GM19239 (cell line): Measurements from ENCODE around the gene DNLZ.
"Not testable (repeated sequence)": the region's sequence is repeated elsewhere in the genome, so short reads cannot be mapped to it uniquely, and the experiment has no call there.

Experiments
- DNase-seq: peaks from one replicate; pipeline ENCODE4 v3.0.0; 2011; ENCODE audit warnings: low spot score; ENCODE audit not compliant: insufficient read length
- FAIRE-seq: peaks from 2 replicates; lab custom pipeline; 2011; peaks lifted over from hg19 to GRCh38; lab: Jason Lieb, UNC

Gene DNLZ

GRCh38 chr9:136324501-136325300, 38.8 kb downstream of the DNLZ start:
- FAIRE-seq = no peak
- no peak for DNase-seq

- FAIRE-seq (no peak), DNase-seq (no peak)
Measured at GRCh38 chr9:136323371-136323789, 40.2 kb downstream of the DNLZ start.

- FAIRE-seq = no peak
- no peak for DNase-seq
Measured at GRCh38 chr9:136322756-136323330, 40.7 kb downstream of the DNLZ start.

- no peak for FAIRE-seq
Measured at GRCh38 chr9:136321561-136321960, 42.0 kb downstream of the DNLZ start.

GRCh38 chr9:136320972-136321371, 42.6 kb downstream of the DNLZ start:
- DNase-seq, FAIRE-seq: not testable (repeated sequence)

More at GRCh38 chr9:136321561-136321960, 42.0 kb downstream of the DNLZ start:
- DNase-seq = no peak

- DNase-seq, FAIRE-seq: not testable (repeated sequence)
Measured at GRCh38 chr9:136319955-136320354, 43.6 kb downstream of the DNLZ start.

GRCh38 chr9:136319244-136319643, 44.3 kb downstream of the DNLZ start:
- FAIRE-seq, DNase-seq: not testable (repeated sequence)

GRCh38 chr9:136318776-136319241, 44.7 kb downstream of the DNLZ start:
- FAIRE-seq = no peak
- DNase-seq = no peak

- FAIRE-seq (no peak), DNase-seq (no peak)
Measured at GRCh38 chr9:136318111-136318775, 45.3 kb downstream of the DNLZ start.

- DNase-seq (no peak), FAIRE-seq (no peak)
Measured at GRCh38 chr9:136317695-136318094, 45.8 kb downstream of the DNLZ start.

- FAIRE-seq = no peak
- no peak for DNase-seq
Measured at GRCh38 chr9:136316896-136317676, 46.5 kb downstream of the DNLZ start.

GRCh38 chr9:136316271-136316751, 47.2 kb downstream of the DNLZ start:
- no peak for DNase-seq
- FAIRE-seq = no peak

- FAIRE-seq = no peak
- no peak for DNase-seq
Measured at GRCh38 chr9:136314944-136315343, 48.6 kb downstream of the DNLZ start.

- DNase-seq (no peak), FAIRE-seq (no peak)
Measured at GRCh38 chr9:136314056-136314416, 49.5 kb downstream of the DNLZ start.

- DNase-seq (no peak), FAIRE-seq (no peak)
Measured at GRCh38 chr9:136313111-136314055, 50.2 kb downstream of the DNLZ start.

GRCh38 chr9:136312436-136312835, 51.1 kb downstream of the DNLZ start:
- FAIRE-seq (no peak), DNase-seq (no peak)

GRCh38 chr9:136312009-136312375, 51.6 kb downstream of the DNLZ start:
- DNase-seq (no peak), FAIRE-seq (no peak)

- FAIRE-seq (no peak), DNase-seq (no peak)
Measured at GRCh38 chr9:136311051-136312008, 52.2 kb downstream of the DNLZ start.
